Measurements from ENCODE around the gene RAE1.

Gene RAE1, protein sequence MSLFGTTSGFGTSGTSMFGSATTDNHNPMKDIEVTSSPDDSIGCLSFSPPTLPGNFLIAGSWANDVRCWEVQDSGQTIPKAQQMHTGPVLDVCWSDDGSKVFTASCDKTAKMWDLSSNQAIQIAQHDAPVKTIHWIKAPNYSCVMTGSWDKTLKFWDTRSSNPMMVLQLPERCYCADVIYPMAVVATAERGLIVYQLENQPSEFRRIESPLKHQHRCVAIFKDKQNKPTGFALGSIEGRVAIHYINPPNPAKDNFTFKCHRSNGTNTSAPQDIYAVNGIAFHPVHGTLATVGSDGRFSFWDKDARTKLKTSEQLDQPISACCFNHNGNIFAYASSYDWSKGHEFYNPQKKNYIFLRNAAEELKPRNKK

DNA sequence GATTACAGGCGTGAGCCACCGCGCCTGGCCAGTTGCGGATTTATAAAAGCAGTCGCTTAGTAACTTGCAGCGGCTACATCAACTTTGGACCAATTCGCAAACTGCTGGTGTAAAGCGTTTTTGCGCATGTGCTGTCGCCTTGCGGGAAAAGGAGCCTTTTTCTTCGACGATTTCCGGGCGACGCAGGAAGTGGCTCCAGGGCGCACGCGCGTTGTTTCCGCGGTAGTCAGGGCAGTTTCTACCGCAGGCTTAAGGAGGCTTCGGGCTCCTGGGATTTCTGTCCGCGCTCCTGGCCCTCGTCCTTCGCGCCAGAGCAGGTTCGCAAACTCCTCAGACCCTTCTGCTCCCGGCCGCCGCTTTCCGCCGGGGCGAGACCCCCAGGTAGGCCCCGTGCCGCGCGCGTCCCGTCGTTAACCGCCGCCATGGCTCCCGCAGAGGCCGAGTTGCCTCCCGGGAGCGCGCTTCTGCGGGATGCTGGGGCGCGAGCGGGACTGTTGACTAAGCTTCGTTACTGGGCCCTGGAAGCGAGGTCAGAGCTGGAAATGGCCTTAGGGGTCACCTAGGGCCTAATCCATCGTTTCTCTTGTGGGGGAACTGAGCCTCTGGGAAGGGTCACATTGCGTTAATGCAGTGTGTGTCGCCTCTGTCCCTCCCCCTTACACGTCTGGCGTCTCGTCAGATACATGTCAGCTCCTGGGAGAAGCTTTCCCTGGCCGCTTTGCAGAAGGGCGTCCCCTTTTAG lies at the start of gene RAE1:
RAE1 (plus strand) TSS at position 214 of the 742 bp plus-strand sequence. CDS start 2,784 bp downstream, outside the sequence.
- DNase-seq, result peak; percentile 82

DNA sequence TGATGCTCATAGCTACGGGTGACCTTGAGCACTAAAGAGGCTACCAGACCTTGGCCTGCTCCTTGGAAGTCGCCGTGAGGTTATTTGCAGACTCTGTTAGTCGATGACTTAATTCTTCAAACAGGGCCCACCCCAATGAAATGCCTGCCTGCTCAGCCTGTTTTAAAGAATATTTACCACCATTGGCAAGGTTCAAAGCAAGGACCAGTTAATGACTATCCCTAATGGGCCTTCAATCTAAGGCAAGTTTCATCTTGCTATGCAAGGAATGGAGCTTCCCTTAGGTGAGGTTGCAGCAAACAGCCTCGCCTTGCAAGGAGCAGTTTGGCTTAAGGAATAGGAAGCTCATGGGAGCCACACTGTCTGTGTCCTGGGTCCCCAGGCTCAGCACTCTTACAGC lies 44.3 kb upstream of the RAE1 start:
- no peak for DNase-seq

DNA sequence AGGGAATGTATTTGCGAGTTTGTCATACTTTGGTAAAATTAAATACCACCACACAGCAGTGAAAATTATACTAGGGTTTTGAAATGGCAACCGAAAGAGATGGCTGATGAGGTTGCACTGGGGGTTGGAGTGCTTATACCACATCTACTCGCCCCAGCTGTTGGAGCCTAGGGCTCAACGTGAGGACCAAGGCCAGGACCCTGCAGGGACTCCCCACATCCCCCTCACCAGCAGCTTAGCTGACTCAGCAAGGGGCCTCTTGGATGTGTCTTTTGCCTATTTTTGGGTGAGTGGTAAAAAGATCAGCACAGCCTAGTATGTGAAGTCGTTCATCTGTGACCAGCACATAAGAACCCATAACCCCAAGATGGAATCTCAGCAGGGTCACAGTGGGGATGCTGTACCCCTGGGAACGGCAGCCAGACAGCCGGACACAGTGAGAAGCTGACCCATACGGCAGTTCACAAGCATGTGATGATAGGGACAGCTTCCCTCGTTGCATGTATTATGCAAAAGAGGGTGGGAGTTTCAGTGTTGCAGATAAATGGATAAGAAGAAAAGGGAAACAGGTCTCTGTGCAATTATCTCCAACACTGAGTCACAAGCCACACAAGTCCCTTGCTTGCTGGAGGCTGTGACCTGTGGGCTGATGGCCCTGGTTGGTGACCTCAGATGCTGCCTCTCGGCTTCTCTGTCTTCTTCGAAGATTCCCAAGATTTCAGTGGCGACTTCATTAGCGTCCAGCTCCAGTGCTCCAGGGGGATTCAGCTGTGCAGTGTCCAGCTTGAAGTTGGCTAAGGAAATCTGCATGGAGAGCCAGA lies 42.4 kb upstream of the RAE1 start:
- no peak for DNase-seq

DNA sequence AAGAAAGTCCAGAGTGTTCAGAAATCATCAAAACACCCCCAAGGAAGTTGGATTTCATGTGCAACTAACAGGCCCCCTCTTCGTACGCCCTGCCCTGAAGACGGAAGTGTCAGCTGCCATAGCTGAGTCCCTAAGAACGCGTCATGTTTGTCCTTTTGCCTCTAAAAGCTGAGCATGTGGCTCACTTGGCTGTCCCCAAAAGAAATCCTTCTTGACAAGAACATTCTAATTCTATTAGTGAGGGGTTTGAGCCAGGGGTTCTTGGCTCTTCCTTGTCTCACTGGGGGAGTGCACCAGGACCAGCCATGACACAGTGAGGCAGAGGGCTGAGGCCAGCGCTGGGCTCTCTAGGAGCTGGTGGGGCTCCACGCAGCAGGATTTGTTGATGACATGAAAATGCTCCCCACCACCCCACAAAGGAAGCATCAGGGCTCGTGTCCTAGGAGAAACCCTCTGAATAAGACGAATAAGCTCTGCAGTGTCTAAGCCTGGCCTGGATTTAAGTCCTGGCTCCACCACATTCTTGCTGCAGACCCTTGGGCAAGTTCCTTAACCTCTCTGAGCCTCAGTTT lies 41.4 kb upstream of the RAE1 start:
- no peak for DNase-seq

DNA sequence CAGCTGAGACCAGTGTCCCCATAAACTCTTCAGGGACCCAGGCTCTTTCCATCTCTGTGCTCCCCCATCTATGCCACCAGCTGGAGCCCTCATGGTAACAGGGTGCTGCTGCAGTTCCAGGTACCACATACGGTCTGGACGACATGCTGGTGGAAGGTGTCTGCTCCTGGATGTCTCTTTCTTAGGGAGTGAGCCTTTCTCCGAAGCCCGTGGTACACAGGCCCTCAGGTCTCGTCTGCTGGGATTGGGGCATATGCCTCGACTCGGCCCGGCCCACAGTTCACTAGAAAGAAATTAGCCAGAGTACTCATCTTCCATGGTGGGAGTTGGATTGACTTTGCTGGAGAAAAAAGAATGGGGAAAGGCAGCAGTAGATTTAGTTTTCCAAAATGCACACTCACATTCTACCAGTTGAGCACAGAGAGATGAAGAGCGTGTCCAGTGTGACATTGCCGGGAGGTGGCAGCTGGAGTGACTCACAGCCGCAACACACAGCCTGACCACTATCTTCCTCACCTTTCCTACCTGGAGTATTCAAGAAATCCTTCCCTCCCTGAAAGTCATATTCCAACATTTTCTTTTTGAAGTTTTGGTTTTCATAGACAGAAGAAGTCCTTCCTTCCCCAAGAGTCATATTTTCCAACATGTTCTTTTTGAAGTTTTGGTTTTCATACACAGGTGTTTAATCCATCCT lies 40.1 kb upstream of the RAE1 start:
- DNase-seq, result no peak

DNA sequence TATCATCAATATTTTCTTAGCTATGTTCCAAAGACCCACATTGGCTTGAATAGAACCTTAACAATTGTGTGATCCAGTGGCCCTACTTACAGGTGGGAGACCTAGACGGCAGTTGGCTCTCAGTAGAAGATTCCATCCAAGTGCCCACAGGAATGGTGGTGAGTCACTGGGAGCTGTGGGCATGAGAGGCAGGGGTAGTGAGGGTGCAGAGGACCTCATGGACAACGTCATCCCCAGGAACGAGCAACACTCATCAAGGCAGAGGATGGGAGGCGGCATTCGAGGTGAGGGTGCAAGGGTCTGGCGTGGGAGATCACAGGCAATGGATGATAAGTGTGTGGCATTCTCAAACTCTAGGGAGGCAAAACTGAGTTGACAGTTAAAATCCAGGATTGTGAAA lies 38.9 kb upstream of the RAE1 start:
- no peak for DNase-seq

DNA sequence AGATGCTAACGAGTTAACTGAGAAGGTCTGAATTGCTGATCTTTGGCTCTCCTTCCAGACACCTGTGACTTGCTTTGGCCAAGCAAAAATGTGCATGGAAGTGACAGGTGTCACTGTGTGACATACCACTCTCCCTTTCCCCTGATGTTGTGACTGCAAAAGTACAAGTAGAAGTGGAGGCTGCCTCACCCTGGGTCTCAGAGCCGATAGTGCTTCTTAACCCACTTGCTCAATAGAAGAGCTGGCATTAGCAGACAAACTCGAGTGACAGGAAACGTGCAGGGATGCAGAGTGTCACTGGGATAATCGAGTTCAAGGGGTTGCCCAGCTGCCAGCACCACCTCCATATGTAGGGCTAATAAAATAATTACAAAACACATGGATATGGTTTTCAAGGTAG lies 37.8 kb upstream of the RAE1 start:
- no peak for DNase-seq

DNA sequence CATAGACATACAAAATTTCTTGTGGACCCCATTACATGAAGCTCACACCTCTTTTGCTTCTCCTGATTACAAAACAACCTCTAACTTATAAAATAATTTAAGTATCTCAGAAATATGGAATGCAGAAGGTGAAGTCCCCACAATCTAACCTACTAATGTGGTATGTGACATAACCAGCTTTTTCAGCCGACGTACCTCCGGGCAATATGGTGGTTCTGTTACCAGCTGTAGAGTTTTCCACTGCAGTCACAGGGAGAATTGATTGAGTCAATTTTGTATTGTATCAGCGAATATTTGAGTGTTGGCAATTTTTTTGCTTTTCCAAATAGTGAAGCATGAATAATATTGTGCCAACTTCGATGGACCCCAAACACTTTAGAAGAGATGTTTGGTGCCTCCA lies 37.1 kb upstream of the RAE1 start:
- no peak for DNase-seq

DNA sequence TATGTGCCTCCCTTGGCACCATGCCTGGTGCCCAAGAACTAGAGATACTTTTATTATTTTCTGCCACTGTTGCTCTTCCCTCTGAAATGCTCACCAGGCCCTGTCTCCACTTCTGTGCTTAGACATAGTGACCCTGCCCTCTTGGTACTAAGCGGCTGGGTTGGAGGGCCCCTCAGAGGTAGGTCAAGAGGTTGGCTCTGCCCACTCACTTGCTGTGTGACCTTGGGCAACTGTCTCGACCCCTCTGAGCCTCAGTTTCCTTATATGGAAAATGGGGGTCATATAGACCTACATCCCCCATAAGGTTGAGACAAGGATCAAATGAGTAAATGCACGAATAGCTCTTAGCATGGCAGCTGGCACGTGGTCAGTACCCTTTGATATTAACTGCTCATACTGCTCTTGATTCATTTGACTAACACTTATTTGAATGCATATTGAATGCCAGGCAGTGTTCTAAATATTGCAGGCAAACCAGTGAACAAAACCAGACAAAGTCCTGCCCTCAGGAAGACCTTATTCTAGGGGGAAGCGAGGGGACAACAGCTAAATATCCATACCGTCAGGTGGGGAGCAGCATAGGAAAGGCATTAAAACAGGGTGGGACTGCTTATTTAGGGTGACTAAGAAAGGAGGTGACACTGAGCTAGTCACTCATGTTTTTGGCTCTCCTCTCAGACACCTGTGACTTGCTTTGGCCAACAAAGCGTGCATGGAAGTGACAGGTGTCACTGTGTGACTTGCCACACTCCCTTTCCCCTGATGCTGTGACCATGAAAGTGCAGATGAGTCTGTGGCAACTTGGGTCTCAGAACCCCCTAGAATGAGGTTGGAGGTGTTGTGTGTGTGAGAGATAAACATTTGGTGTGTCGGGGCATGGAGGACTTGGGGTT lies 35.7 kb upstream of the RAE1 start:
- no peak for DNase-seq

DNA sequence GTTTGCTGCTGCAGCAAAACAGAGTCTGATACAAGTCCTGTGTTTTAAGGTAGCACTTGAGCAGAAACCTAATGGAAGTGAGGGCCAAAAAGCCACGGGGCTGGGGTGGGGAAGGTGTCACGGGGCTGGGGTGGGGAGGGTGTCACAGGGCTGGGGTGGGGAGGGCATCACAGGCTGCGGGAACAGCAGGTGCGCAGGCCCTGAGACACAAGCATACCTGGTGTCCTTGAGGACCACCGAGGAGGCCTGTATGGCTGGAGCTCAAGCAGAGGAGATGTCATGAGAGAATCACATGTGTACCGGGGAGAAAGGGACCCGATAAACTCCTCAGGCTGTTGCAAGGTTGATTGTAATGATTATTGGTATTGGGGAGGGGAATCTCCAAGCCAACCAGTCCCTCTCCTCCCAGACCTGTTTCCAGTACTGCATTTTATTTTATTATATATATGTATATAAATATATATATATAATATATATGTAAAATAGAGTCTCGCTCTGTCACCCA lies 35.0 kb upstream of the RAE1 start:
- no peak for DNase-seq

DNA sequence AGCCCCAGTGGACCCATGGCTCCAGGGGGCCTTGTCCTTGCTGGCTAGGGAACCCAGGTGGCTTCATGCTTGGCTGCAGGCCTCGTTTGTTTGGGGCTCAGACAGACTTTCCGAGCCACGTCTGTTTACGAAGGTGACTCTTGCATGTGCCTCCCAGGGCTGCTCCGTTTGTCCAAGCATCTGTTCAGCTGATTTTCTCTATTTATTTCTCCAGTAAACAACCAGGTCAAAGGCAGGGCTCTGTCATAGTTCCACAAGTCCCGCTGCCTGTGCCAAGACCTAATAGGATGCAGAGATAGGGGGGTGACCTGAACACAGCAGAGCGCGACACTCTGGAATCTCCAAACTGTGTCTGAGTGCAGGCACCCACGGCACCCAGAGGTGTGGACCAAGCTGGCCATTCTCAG lies 34.3 kb upstream of the RAE1 start:
- DNase-seq, result no peak

DNA sequence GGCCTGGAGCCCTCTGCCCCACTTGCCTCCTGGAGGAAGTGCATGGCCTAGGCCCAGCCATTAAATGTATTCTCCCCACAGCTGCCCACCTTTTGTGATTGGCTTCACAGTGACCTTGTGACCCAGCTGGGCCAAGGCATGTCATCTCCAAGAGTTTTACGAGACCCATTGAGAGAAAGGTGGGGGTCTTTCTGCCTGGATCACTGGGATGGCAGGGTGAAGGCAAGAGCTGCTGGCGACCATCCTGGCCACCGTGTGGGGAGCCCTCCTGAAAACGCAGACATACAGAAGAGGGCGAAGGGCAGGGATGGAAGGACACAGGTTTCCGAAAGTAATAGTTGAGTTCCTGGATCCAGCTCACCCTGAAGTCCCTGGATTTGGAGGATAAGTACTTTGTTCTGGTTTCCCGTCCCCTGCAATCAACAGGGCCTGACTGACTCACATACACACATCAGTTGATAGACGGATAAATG lies 33.7 kb upstream of the RAE1 start:
- no peak for DNase-seq

DNA sequence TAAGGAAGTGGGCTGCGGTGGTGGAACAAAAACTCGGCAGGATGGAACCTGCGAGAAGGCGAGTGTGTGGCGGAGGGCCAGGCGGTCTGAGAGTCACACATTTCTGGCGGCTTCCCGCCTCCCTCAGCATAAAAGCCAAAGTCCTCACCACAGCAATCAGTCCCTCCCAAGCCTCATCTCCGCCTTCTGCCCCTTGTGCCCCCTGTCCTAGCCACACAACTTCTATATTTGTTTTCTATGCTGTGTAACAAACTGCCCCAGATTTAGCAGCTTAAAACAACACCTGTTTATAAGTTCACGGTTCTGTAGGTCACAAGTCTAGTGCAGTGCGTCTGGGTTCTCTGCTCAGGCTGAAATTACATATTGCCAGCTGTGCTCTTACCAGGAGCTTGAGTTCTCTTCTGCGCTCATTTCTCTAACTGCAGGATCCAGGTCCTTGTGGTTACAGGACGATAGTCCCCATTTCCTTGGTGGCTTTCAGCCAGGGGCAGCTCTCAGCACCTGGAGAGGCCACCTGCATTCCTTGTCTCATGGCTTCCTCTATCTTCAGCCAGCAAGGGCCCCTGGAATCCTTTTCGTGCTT lies 33.2 kb upstream of the RAE1 start:
- no peak for DNase-seq

DNA sequence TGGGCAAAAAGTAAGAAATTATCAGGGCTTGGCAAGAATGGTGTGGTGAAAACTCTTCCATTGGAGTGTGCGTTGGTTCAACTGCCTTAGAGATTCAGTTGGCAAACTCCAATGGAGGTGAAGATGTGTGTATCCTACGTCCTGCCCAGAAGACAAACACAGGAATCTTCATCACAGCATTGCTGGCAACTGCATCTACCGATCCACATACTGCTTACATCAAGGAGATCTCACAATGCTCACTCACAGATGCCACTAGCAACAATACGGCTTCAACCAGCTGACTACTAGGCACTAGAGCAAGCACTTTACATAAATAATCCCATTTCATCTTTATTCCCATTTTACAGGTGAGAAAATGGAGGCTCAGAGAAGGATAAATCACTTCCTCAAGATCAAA lies 31.5 kb upstream of the RAE1 start:
- DNase-seq, result no peak

DNA sequence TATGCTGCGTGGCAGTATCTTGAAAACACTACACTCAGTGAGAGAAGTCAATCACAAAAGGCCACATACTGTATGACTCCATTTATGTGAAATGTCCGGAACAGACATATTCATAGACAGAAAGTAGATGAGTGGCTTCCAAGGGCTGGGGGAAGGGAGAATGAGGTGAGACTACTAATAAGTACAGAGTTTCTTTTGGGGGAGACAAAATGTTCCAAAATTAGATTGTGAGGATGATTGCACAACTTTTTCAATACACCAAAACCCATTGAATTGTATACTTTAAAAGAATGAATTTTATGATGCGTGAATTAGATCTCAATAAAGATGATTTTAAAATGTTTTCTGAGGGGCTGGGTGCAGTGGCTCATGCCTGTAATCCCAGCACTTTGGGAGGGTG lies 30.7 kb upstream of the RAE1 start:
- DNase-seq, result no peak

DNA sequence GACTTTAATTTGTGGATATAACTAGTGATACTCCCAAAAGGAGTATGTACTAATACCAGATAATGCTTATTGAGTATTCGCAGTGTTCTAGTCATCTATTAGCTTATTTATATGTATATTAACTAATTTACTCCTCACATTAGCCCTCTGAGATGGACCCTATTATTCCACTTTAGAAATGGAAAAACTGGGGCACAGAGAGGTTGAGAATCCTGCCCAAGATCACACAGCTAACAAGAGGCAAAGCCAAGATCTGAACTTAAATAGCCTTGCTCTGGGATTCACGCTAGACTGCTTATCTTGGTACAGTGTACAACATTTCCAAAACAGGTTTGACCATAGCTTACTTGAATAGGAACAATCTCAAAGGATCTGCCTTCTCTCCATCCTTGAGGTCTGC lies 29.9 kb upstream of the RAE1 start:
- DNase-seq, result no peak

DNA sequence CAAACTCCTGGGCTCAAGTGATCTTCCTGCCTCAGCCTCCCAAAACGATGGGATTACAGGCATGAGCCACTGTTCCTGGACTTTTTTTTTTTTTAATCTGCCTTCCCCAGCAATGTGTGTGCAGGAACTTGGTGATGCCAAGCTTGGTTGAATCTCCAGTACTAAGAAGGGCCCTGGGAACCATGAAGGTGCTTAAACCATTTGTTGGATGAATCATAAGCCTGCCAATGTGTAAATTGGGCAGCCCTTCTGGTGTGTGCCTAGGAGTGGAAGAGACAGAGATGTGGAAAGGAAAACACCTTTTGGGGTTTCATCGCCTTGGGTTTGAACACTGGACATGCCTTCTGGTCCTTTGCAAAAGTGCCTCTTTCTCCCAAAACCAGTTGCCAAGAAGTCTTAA lies 28.6 kb upstream of the RAE1 start:
- DNase-seq, result no peak

DNA sequence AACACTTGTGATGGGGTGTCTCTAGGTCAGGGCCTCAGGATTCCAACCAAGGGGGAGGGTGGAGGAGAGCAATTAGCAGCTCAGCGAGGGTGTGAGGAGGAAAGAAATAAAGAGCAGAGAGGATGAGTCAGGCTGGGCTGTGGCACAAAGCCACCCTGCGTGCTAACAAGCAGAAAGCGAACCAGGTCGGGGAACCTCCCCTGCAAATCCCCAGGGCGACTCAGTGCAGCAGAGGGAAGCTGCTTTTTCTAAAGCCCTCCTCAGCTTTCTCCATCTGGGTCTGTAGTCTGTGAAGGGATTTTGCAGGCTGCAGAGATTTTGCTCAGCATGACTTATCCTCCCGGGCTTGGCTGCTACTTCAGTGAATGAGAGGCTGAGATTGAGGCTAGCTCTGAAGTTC lies 28.0 kb upstream of the RAE1 start:
- peak; percentile 19 for DNase-seq

DNA sequence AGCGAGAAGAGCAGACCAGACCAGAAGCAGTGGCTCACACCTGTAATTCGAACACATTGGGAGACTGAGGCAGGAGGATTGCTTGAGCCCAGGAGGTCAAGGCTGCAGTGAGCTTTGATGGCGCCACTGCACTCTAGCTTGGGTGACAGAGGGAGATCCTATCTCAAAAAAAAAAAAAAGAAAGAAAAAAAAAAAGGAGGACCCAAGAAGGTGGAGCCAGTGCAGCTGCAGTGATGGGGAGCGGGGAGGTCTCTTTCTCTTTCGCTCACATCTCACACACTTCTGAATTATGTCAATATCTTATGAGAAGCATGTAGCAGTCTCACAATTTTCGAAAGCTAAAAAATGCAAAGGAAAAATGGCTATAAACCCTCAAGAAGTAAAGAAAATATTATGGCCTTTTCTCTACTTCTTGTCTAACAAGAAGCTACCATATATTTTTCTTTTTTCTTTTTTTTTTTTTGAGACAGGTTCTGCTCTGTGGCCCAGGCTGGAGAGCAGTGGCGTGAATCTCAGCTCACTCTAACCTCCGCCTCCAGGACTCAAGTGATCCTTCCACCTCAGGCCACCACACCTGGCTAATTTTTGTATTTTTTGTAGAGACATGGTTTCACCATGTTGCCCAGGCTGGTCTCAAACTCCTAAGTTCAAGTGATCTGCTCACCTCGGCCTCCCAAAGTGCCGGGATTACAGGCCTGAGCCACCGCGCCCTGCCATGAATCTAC lies 25.3 kb upstream of the RAE1 start:
- DNase-seq, result no peak

All from GOT3 (cell line).